Activated CD4-positive, alpha-beta memory T cell treated with anti-CD3 and anti-CD28 coated beads for 36 hours (primary cell): ENCODE data around the gene ZMYM4. TPM values are rescaled to one million over a fixed set of nuclear protein-coding genes. Genes with fewer than 3 reads are reported as not detected.
A peak's percentile ranks its signal among the peaks of the same experiment; 100 is the strongest.

Experiments
- CTCF ChIA-PET: fragments of 350-600 bp; sonication (Branson Sonifier 250); formaldehyde crosslinking; loops from one replicate; lab custom pipeline; 2021; ENCODE audit warnings: antibody characterized with exemption, inconsistent platforms; lab: Charles Lee
- POLR2A ChIA-PET: fragments of 350-600 bp; sonication (Branson Sonifier 250); formaldehyde crosslinking; loops from one replicate; lab custom pipeline; 2021; ENCODE audit warnings: antibody characterized with exemption; lab: Charles Lee
- DNase-seq: peaks from one replicate; pipeline ENCODE4 v3.0.0-alpha.2; 2020
- H3K27ac Mint-ChIP-seq: one replicate; pipeline ENCODE4 v1.8.0; 2021; ENCODE audit warnings: mixed read lengths
- H3K27me3 Mint-ChIP-seq: one replicate; pipeline ENCODE4 v1.8.0; 2021; ENCODE audit warnings: mixed read lengths
- H3K36me3 Mint-ChIP-seq: one replicate; pipeline ENCODE4 v1.8.0; 2021; ENCODE audit warnings: mixed read lengths
- H3K4me1 Mint-ChIP-seq: one replicate; pipeline ENCODE4 v1.8.0; 2021; ENCODE audit warnings: low read depth, mixed read lengths
- H3K4me3 Mint-ChIP-seq: one replicate; pipeline ENCODE4 v1.8.0; 2021; ENCODE audit warnings: mild to moderate bottlenecking, mixed read lengths
- H3K9me3 Mint-ChIP-seq: one replicate; pipeline ENCODE4 v1.8.0; 2021; ENCODE audit warnings: mixed read lengths
- intact Hi-C: fragments of 100-400 bp; cut with micrococcal nuclease; formaldehyde crosslinking; loops from one replicate; pipeline ENCODE4 v1.15.1; 2023
- total RNA-seq, 2 experiments: library from RNA; stranded (reverse); gene quantifications; one replicate each; pipeline ENCODE4 v1.2.3, GENCODE V29; 2021

Gene ZMYM4
- total RNA-seq, 2 experiments from 2014 or later: 27.2 to 27.4 TPM

DNA sequence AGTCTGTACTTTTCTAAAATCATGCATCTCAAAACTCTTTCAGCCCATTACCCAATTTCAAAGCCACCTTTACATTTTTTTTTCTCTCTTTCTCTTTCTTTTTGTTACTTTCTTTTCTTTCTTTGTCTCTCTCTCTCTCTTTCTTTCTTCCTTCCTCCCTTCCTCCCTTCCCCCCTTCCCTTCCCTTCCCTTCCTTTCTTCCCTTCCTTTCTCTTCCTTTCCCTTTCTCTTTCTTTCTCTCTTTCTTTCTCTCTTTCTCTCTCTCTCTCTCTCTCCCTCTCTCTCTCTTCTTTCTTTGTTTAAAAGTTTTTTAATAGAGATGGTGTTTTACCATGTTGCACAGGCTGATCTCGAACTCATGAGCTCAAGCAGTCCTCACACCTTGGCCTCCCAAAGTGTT is 11.5 kb downstream of the ZMYM4 start:
- peaks cover 4% of the 10 kb centered on the region for H3K4me1 Mint-ChIP-seq
- ChIA-PET POLR2A (no interaction called here), CTCF (no interaction called here)
- no peak for DNase-seq
- H3K27me3 Mint-ChIP-seq: no peaks in the 10 kb centered on the region
- peaks cover 13% of the 10 kb centered on the region for H3K9me3 Mint-ChIP-seq
- H3K27ac Mint-ChIP-seq: no peak overlapping the region
- intact Hi-C loops: loop anchor here (10.0 kb wide), 1 partner anchor 425 kb away; the partner anchor contains the start of gene SMIM12
- H3K36me3 Mint-ChIP-seq: peaks cover 40% of the 10 kb centered on the region
- no peak overlapping the region for H3K4me3 Mint-ChIP-seq

DNA sequence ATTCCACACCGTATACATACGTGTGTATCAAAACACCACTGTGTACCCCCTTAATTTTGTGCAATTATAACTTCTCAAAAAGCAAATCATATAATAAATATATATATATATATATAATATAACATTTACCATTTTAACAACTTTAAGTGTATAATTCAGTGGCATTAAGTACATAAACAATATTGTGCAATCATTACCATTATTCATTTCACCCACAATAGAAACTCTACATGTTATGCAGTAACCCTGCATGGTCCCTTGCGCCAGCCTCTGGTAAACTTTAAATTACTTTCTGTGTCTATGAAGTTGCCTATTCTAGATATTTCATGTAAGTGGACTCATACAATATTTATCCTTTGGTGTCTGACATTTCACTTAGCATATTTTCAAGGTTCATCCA is 13.1 kb downstream of the ZMYM4 start:
- POLR2A ChIA-PET: no interaction called here
- H3K27ac Mint-ChIP-seq: no peak overlapping the region
- H3K4me3 Mint-ChIP-seq: no peak overlapping the region
- no peaks in the 10 kb centered on the region for H3K27me3 Mint-ChIP-seq
- H3K9me3 Mint-ChIP-seq: peaks cover 16% of the 10 kb centered on the region
- H3K4me1 Mint-ChIP-seq: peaks cover 16% of the 10 kb centered on the region
- DNase-seq: no peak
- H3K36me3 Mint-ChIP-seq: peaks cover 40% of the 10 kb centered on the region
- intact Hi-C loops: loop anchor here (10.0 kb wide), 1 partner anchor 427 kb away; the partner anchor contains the start of gene SMIM12
- CTCF ChIA-PET: no interaction called here

DNA sequence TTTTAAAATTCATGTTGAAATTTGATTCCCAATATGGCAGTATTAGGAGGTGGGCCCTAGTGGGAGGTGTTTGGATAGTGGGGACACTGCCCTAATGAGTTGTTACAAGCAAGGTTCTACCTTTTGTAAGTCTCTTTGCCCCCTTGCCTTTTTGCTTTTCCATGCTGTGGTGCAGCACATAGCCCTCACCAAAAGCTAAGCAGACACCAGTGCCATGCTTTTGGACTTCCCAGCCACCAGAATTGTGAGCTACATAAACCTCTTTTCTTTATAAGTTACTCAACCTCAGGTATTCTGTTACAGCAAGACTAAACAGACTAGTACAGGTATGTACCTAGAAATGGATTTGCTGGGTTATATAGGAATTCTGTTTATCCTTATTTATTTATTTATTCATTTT is 13.7 kb downstream of the ZMYM4 start:
- POLR2A ChIA-PET: interaction anchor here (1.2 kb wide), 1 partner anchor 33 kb away, joined by 4 read pairs; no protein-coding TSS in a partner anchor

DNA sequence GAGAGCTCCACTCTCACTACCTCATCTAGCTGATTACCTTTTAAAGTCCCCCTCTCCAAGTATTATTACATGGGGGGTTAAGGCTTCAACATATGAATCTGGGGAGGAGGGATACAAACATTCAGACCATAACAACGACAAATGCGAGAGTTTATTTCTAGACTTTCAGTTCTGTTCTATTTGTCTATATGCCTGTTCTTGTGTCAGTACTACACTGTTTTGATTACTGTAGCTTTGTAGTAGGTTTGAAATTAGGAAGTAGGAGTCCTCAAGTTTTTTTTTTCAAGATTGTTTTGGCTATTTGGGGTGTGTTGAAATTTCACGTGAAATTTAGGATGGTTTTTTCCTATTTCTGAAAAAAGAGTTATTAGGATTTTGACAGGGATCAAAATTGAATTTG is 16.3 kb downstream of the ZMYM4 start:
- POLR2A ChIA-PET: no interaction called here
- intact Hi-C loops: loop anchor here (10.0 kb wide), 1 partner anchor 430 kb away; the partner anchor contains the start of gene SMIM12
- Mint-ChIP-seq H3K27me3 (no peaks in the 10 kb centered on the region), H3K4me1 (peaks cover 27% of the 10 kb centered on the region), H3K4me3 (no peak overlapping the region), H3K27ac (no peak overlapping the region), H3K9me3 (peaks cover 16% of the 10 kb centered on the region), H3K36me3 (peaks cover 25% of the 10 kb centered on the region)
- no peak for DNase-seq
- CTCF ChIA-PET: no interaction called here

More for the DNA sequence above, 13.7 kb downstream of the ZMYM4 start:
- no peak for DNase-seq
- intact Hi-C loops: loop anchor here (10.0 kb wide), 1 partner anchor 427 kb away; the partner anchor contains the start of gene SMIM12
- Mint-ChIP-seq H3K36me3 (peaks cover 40% of the 10 kb centered on the region), H3K9me3 (peaks cover 16% of the 10 kb centered on the region), H3K27me3 (no peaks in the 10 kb centered on the region), H3K27ac (no peak overlapping the region), H3K4me3 (no peak overlapping the region), H3K4me1 (peaks cover 20% of the 10 kb centered on the region)
- CTCF ChIA-PET: no interaction called here

DNA sequence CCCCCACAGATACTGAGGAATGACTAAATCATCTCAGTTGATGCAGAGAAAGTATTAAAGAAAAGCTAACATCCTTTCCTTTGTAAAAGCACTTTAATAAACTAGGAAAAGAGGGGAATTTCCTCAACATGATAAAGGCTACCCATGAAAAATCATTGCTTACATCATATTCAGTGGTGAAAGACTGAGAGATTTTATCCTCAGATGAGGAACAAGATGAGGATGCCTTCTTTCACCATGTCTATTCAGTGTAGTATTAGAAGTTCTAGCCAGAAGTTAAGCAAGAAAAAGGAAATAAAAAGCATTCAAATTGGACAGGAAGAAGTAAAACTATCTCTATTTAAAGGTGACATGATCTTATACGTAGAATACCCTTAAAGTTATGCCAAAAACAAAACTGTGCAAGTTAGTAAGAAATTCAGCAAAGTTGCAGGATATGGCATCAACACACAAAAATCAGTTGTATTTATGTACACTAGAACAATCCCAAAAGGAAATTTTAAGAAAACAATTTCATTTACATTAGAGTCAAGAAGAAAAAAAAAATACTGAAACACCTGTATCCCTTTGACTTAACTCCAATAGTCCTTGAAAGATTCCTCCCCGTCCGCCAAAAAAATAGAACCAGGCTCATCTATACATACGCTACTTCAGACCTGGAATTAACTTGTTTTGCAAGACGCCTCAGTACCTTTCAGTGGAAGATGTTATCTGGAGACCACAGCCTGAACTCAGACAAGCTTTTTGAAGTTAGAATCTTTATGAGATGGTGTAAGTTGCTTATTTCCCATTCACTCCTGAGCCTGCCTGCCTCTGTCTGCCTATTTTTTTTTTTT is 17.5 kb downstream of the ZMYM4 start:
- no peak overlapping the region for H3K4me3 Mint-ChIP-seq
- no peaks in the 10 kb centered on the region for H3K27me3 Mint-ChIP-seq
- ChIA-PET CTCF (no interaction called here), POLR2A (no interaction called here)
- H3K9me3 Mint-ChIP-seq: peaks cover 16% of the 10 kb centered on the region
- DNase-seq: no peak
- peaks cover 27% of the 10 kb centered on the region for H3K4me1 Mint-ChIP-seq
- H3K27ac Mint-ChIP-seq: peak overlapping the region; percentile 24
- peaks cover 22% of the 10 kb centered on the region for H3K36me3 Mint-ChIP-seq
- intact Hi-C loops: loop anchor here (10.0 kb wide), 1 partner anchor 431 kb away; the partner anchor contains the start of gene SMIM12

DNA sequence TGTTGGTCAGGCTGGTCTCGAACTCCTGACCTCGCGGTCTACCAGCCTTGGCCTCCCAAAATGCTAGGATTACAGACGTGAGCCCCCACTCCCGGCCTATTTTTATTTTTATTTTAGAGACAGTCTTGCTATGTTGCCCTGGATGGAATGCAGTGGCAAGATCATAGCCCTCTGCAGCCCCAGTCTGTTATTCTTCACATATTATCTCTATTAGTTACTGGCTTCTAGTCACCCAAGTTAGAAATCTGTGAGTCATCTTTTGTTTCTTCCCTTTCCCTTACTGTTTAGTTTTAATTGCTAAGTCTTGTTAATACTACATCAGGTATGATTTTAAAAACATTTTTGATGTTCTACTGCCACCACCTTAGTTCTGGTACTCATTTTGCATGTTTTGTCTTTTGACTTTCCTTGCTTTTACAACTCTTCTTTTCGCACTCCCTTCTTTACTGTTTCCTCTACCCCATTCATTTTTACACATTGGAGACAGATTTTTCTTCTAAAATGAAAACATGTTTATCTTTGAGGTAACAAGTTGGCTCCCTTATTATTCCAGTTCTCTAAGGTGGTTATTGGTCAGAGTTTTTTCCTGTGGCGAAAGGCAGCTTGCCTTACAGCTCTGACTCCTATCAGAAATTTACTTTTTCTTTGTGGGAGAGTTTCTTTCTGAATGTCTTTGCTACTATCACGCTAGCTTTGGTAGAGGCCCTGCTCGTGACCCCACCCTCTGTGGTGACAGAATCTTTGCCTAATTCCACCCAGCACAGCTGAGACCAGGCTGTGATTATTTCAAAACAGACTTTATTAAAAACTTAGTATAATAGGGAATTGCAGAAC is 19.5 kb downstream of the ZMYM4 start:
- Mint-ChIP-seq H3K9me3 (peaks cover 10% of the 10 kb centered on the region), H3K4me3 (no peak overlapping the region), H3K36me3 (peaks cover 11% of the 10 kb centered on the region), H3K27ac (no peak overlapping the region), H3K27me3 (no peaks in the 10 kb centered on the region), H3K4me1 (peaks cover 27% of the 10 kb centered on the region)
- intact Hi-C loops: loop anchor here (10.0 kb wide), 1 partner anchor 433 kb away; the partner anchor contains the start of gene SMIM12
- no peak for DNase-seq
- POLR2A ChIA-PET: no interaction called here
- CTCF ChIA-PET: interaction anchor here (0.8 kb wide), 1 partner anchor 86 kb away, joined by 3 read pairs; no protein-coding TSS in a partner anchor

DNA sequence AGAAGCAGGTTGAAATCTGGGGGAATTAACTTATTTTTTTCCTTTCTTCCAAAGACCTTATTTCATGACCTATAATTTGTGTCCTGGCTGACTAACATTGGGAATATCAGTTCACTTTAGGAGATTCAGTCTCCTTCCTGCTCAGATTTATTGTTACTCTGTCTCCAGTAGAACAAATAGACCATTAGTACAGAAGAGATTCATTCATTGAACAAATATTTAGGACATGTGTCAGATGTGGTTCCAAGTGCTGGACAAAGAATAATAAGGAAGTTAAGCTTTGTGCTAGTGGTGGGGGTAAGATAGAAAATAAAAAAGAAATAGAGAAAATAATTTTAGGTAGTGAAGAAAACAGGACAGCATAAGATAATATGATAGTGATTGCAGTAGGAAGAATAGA is 20.3 kb downstream of the ZMYM4 start:
- intact Hi-C loops: loop anchor here (10.0 kb wide), 1 partner anchor 434 kb away; the partner anchor contains the start of gene SMIM12
- Mint-ChIP-seq H3K36me3 (peaks cover 9% of the 10 kb centered on the region), H3K27me3 (no peaks in the 10 kb centered on the region), H3K27ac (no peak overlapping the region), H3K4me3 (no peak overlapping the region), H3K4me1 (peaks cover 27% of the 10 kb centered on the region), H3K9me3 (peaks cover 10% of the 10 kb centered on the region)
- POLR2A ChIA-PET: no interaction called here
- DNase-seq: no peak
- CTCF ChIA-PET: interaction anchor here (0.8 kb wide), 1 partner anchor 87 kb away, joined by 3 read pairs; no protein-coding TSS in a partner anchor

DNA sequence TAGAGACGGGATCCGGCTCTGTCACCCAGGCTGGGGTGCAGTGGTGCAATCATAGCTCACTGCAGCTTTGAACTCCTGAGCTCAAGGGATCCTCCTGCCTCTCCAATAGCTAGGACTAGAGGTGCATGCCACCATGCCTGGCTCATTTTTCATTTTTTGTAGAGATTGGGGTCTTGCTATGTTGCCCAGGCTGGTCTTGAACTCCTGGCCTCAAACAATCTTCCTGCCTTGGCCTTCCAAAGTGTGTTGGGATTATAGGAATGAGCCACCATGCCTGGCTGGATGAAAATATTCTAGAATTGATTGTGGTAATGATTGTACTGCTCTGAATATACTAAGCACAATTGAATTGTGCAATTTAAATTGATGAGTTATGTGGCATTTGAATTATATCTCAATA is 21.9 kb downstream of the ZMYM4 start:
- no peaks in the 10 kb centered on the region for H3K36me3 Mint-ChIP-seq
- intact Hi-C loops: no loop called here
- no peaks in the 10 kb centered on the region for H3K9me3 Mint-ChIP-seq
- POLR2A ChIA-PET: no interaction called here
- no peak for DNase-seq
- H3K4me1 Mint-ChIP-seq: peaks cover 19% of the 10 kb centered on the region
- no peak overlapping the region for H3K27ac Mint-ChIP-seq
- no peak overlapping the region for H3K4me3 Mint-ChIP-seq
- no peaks in the 10 kb centered on the region for H3K27me3 Mint-ChIP-seq
- CTCF ChIA-PET: no interaction called here

DNA sequence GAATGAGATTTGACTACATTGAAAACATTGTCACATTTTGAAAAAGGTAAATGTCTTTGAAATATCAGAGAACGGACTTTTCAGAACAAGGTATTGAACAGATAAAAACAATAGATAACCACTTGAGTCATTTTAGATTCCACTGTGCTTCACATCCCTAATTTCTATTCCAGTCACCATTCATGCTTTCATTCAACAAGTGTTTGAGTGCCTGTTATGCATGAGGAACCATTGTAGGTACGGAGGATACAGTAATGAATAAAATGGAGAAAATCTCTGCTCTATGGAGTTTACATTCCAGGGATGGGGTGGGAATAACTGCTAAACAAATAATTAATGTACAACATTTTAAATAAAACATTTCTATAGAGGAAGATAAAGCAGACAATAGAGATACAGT is 26.3 kb downstream of the ZMYM4 start:
- peaks cover 4% of the 10 kb centered on the region for H3K4me1 Mint-ChIP-seq
- no peak overlapping the region for H3K27ac Mint-ChIP-seq
- POLR2A ChIA-PET: no interaction called here
- CTCF ChIA-PET: no interaction called here
- H3K9me3 Mint-ChIP-seq: no peaks in the 10 kb centered on the region
- no peak overlapping the region for H3K4me3 Mint-ChIP-seq
- intact Hi-C loops: no loop called here
- no peak for DNase-seq
- H3K27me3 Mint-ChIP-seq: no peaks in the 10 kb centered on the region
- H3K36me3 Mint-ChIP-seq: no peaks in the 10 kb centered on the region

DNA sequence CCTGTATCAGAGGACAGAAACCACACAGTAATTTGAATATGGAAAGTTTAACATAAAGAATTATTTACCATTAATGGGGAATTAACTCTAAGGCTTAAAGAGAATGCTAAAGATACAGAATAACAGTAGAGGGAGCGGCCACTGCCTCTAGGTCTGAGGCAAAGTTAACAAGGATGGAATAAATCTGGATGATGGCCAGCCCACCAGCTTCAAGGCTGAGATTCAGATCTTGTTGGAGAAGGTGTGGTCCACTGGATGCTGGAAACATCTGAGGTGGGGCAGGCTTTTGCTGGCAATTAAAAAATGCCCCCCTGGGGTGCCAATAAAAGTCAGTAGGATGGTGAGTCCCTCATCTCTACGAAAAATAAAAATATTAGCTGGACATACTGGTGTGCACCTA is 29.4 kb downstream of the ZMYM4 start:
- Mint-ChIP-seq H3K27ac (no peak overlapping the region), H3K4me3 (no peak overlapping the region), H3K27me3 (no peaks in the 10 kb centered on the region), H3K9me3 (no peaks in the 10 kb centered on the region), H3K4me1 (peaks cover 4% of the 10 kb centered on the region), H3K36me3 (no peaks in the 10 kb centered on the region)
- CTCF ChIA-PET: interaction anchor here (3.0 kb wide), 1 partner anchor 96 kb away, joined by 20 read pairs; no protein-coding TSS in a partner anchor
- DNase-seq: no peak
- intact Hi-C loops: loop anchor here (1.0 kb wide), 1 partner anchor 96 kb away; no protein-coding TSS in a partner anchor
- POLR2A ChIA-PET: no interaction called here

DNA sequence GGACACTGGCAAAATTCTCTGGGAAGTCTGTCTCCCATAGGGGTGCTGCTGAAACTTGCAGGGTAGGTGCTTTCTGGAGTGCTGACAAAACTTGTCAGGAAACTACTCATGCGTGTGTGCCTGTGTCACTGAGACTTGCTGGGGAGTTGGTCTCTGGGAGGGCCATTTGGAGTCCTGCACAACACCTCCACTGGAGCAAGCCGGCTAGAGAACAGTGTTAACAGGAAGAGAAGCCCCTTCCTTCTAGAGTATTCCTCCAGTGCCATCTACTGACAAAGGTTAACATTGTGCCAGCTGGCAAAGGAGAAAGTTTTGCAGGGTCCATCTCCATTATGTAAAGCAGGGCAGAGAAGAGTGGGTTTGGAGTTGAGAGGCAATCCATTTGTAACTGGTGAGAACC is 30.0 kb downstream of the ZMYM4 start:
- no peaks in the 10 kb centered on the region for H3K36me3 Mint-ChIP-seq
- H3K9me3 Mint-ChIP-seq: no peaks in the 10 kb centered on the region
- peaks cover 4% of the 10 kb centered on the region for H3K4me1 Mint-ChIP-seq
- ChIA-PET CTCF (interaction anchor here (1.2 to 3.0 kb wide), 2 partner anchors 10 to 97 kb away, joined by 4 to 20 read pairs; no protein-coding TSS in a partner anchor), POLR2A (no interaction called here)
- intact Hi-C loops: loop anchor here (1.0 kb wide), 1 partner anchor 96 kb away; no protein-coding TSS in a partner anchor
- H3K27me3 Mint-ChIP-seq: no peaks in the 10 kb centered on the region
- H3K4me3 Mint-ChIP-seq: no peak overlapping the region
- no peak overlapping the region for H3K27ac Mint-ChIP-seq
- DNase-seq: peak; percentile 19
